ENCODE data around the gene MINDY4.

Gene MINDY4

DNA sequence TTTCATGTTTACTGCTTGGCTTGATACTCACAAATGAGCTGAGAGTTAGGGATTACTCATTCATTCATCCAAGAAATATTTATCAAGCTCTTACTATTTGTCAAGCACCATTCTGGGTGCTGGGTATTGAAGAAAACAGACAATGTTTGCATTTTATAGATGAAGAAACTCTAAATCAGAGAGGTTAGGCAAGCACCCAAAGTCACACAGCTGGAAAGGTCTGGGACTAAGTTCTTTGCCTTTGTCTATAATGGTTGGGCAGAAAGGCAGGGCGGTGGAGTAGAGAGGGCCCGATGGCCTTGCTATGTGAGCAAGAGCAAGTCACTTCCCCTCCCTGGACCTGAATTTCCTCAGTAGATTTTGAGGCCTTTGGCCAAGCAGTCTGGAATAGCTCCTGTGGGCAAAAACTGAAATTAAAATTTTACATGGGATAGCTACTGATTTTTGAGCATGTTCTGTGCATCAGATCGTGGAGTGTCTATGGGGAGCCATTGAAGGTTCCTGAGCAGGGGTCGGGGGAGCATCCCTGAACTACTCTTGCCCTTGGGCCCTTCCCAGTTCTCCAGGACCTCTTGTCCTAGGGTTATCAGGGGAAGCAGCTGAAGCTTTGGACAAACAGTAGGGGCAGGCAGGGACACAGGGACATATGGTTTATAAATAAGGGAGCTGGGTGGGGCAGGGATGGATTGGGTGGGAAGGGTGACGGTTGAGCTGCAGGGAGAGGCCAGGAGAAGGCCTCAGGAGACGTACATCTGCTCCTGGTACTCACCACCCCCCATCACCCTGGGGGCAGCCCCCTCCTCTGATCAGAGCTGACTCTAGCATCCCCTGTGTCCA lies 163.7 kb downstream of the MINDY4 start:
- no peak for DNase-seq

DNA sequence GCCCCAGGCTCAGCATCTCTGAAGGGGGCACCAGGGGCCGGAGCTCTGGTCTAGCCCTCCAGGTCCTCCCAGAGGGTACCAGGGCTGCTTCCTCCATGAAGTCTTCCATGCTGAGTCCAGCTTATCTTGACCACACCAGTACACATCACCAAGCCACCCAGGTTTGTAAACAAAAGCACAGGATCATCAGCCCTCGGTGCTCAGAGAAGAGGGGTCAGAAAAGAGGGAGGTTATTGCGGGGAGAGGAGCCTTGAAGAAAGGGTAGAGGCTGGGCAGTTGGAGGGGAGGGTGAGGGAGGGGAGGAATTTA lies 164.3 kb downstream of the MINDY4 start:
- DNase-seq, result no peak

DNA sequence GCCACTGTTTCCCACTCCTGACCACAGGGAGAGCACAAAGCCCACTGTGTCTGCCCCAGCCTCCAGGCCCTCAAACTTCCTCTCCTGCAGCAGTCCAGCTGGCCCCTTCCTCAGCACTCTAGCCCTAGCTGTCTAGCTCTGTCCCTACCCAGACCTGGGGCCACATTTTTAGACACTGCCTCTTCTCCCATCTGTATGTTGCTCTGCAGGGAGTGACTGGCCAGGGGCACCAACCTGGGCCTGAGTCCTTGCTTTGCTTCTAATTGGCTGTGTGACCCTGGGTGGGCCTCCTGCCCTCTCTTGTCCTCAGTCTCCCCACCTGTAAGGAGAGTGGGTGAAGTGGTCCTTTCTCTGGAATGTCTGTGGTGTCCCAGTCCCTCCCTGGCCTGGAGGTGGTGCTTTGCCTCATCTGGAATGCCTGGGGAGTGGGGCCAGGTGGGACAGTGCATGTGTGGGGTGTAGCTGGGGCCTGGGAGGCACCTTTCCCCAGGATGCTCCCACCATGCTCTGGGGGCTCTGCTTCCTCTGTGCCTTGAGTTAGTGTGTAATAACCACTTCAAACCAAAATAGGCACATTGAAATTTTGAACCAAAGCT lies 165.5 kb downstream of the MINDY4 start:
- no peak for DNase-seq

DNA sequence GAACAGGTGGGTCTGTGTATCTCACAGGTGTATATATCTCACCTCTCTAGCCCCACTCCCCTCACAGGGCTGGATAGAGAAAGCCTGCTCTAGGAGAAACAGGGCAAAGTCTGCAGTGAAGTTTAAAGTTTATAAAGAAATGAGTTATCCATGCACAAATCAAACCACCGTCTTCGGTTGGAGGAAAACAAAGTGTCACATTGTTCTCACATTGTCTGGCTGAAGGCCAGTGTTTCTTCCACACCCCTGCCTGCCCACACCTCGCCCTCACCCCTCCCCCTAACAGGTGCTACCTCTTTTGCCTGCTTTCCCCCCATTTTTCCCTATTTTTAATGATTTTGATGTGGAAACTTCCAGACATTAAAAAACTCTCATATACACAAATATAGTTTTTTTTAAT lies 166.2 kb downstream of the MINDY4 start:
- no peak for DNase-seq

DNA sequence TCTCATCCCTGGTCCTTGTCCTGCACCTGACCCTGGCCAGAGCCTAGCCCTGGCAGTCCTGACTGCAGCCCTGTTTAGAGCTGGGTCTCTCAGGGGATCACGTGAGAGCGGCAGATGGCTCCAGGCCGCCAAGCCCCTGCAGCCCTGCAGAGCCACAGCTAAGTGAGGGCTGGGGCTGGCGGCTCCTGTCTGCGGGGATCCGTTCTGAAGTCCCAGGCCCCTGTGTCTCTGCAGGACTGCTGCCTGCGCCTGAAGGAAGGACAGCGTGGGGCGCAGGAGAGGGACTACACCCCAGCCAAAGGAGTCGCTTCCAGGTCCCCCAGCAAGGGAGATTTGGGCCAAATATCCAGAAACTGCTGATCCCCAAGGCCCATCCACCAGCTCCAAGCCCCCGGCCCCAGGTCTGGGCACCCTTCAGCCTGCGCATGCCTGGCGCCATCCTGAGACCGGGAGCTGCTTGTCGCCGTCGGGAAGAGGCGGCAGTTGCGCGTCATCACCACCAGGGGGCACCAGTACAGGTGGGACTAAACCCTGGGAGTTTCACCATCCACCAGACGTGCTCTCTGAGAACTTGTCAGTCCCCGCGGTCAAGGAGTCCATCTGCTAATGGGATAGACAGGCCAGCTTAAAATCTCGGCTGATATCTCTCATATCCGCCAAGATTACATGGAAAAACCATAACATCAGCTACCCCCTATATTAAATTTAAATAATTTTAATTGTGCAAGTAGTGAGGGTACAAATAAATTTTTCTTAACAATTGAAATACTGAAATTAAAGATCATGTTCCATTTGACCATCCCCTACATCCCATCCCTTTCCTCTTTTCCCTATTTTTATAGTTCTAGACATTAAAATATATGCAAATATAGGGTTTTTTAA lies 167.5 kb downstream of the MINDY4 start:
- peak; percentile 85 for DNase-seq

DNA sequence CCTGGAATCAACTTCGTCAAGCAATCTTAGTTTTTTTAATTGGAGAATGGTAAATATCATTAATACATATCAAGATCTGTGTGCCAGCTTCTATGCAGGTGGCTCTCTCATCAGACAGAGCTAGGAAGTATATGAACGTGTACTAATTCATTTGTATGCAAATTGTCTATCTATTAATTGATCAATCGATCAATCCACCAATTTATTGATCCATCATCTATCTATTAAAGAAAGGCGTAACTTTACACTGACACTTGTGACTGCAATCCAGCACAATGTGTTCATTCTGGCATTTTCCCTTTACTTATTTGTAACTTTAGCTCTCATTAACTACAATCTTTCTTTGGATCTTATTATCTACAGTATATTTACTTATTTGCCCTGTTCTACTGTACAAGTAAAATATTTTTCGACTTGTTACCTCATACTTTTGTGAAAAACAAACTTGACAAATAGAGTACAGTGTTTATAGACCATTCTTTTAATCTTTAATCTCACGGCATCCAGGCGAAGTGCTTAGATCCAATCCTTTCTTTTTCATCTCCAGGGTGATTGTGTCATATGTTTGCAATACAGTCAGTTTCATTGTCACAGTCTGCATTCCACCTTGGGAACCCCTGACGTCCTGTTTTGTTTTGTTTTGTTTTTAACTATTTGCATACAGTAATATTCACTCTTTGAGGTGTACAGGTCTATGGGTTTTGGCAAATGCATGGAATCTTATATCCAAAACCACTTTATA lies 170.5 kb downstream of the MINDY4 start:
- DNase-seq, result no peak

Measured in NCI-H345 (cell line).